Measurements from ENCODE around the gene ALG13. TPM values are rescaled to one million over a fixed set of nuclear protein-coding genes. Genes with fewer than 3 reads are reported as not detected.
"Not testable (repeated sequence)": the region's sequence is repeated elsewhere in the genome, so short reads cannot be mapped to it uniquely, and the experiment has no call there.

The ALG13 gene
- 36.2 TPM for polyA plus RNA-seq (2013, experiment 1 of 2)
- 34.0 TPM for polyA plus RNA-seq (2013, experiment 2 of 2)

GRCh38 chrX:111680988-111681779 is at the start of gene ALG13:
ALG13 (plus strand) TSS chrX:111681170; CDS start chrX:111681219, 49 bp downstream.
- H3K9me3 ChIP-seq (ENCODE audit: insufficient read depth, low read depth, low read length) = no peaks in the 10 kb centered on the region
- H3K4me3 ChIP-seq (ENCODE audit: low read length) = peak within 1 kb of the TSS; percentile 97
- peak within 1 kb of the TSS; percentile 100 for H3K27ac ChIP-seq (ENCODE audit: low read depth, low read length)
- H3K9ac ChIP-seq (ENCODE audit: low read depth, low read length) = peak within 1 kb of the TSS; percentile 99
- no peaks in the 10 kb centered on the region for H3K4me1 ChIP-seq (ENCODE audit: insufficient read depth, low read length)
- under 1% methylated on average over 69 of the region's 69 CpGs for WGBS
- H3K27me3 ChIP-seq (ENCODE audit: insufficient read depth, low read length) = no peaks in the 10 kb centered on the region
- peaks cover 34% of the 10 kb centered on the region for H3K36me3 ChIP-seq (ENCODE audit: insufficient read depth, low read length)

GRCh38 chrX:111634823-111635729 is 45.9 kb upstream of the ALG13 start:
- 100% methylated on average over 1 of the region's 1 CpG for WGBS
- Histone ChIP-seq H3K9ac (ENCODE audit: low read depth, low read length) (no peak overlapping the region), H3K27ac (ENCODE audit: low read depth, low read length) (no peak overlapping the region), H3K4me3 (ENCODE audit: low read length) (no peak overlapping the region), H3K4me1 (ENCODE audit: insufficient read depth, low read length) (no peaks in the 10 kb centered on the region), H3K9me3 (ENCODE audit: insufficient read depth, low read depth, low read length) (no peaks in the 10 kb centered on the region), H3K27me3 (ENCODE audit: insufficient read depth, low read length) (no peaks in the 10 kb centered on the region), H3K36me3 (ENCODE audit: insufficient read depth, low read length) (0 out of 2 replicates have a peak, but pooled peaks cover 2% of the 10 kb centered on the region)

GRCh38 chrX:111641969-111642368 is 39.0 kb upstream of the ALG13 start:
- H3K9me3 ChIP-seq (ENCODE audit: insufficient read depth, low read depth, low read length) = no peaks in the 10 kb centered on the region
- H3K27me3 ChIP-seq (ENCODE audit: insufficient read depth, low read length) = no peaks in the 10 kb centered on the region
- H3K36me3 ChIP-seq (ENCODE audit: insufficient read depth, low read length) = no peaks in the 10 kb centered on the region
- 88% methylated on average over 1 of the region's 3 CpGs for WGBS
- H3K4me3 ChIP-seq (ENCODE audit: low read length) = no peak overlapping the region
- no peak overlapping the region for H3K27ac ChIP-seq (ENCODE audit: low read depth, low read length)
- no peak overlapping the region for H3K9ac ChIP-seq (ENCODE audit: low read depth, low read length)
- H3K4me1 ChIP-seq (ENCODE audit: insufficient read depth, low read length) = no peaks in the 10 kb centered on the region

- H3K9ac ChIP-seq (ENCODE audit: low read depth, low read length); H3K27ac ChIP-seq (ENCODE audit: low read depth, low read length); H3K27me3 ChIP-seq (ENCODE audit: insufficient read depth, low read length); H3K4me1 ChIP-seq (ENCODE audit: insufficient read depth, low read length); H3K4me3 ChIP-seq (ENCODE audit: low read length); H3K36me3 ChIP-seq (ENCODE audit: insufficient read depth, low read length); H3K9me3 ChIP-seq (ENCODE audit: insufficient read depth, low read depth, low read length): not testable (repeated sequence)
- WGBS = 89% methylated on average over 3 of the region's 3 CpGs
Measured at GRCh38 chrX:111645165-111645564, 35.8 kb upstream of the ALG13 start.

GRCh38 chrX:111645607-111646006 is 35.4 kb upstream of the ALG13 start:
- no peak overlapping the region for H3K4me3 ChIP-seq (ENCODE audit: low read length)
- H3K9ac ChIP-seq (ENCODE audit: low read depth, low read length) = no peak overlapping the region
- H3K9me3 ChIP-seq (ENCODE audit: insufficient read depth, low read depth, low read length) = no peaks in the 10 kb centered on the region
- H3K27ac ChIP-seq (ENCODE audit: low read depth, low read length) = no peak overlapping the region
- no peaks in the 10 kb centered on the region for H3K27me3 ChIP-seq (ENCODE audit: insufficient read depth, low read length)
- H3K4me1 ChIP-seq (ENCODE audit: insufficient read depth, low read length) = no peaks in the 10 kb centered on the region
- H3K36me3 ChIP-seq (ENCODE audit: insufficient read depth, low read length) = no peaks in the 10 kb centered on the region

GRCh38 chrX:111646515-111646914 is 34.5 kb upstream of the ALG13 start:
- no peaks in the 10 kb centered on the region for H3K27me3 ChIP-seq (ENCODE audit: insufficient read depth, low read length)
- no peak overlapping the region for H3K27ac ChIP-seq (ENCODE audit: low read depth, low read length)
- no peak overlapping the region for H3K4me3 ChIP-seq (ENCODE audit: low read length)
- no peaks in the 10 kb centered on the region for H3K4me1 ChIP-seq (ENCODE audit: insufficient read depth, low read length)
- no peaks in the 10 kb centered on the region for H3K9me3 ChIP-seq (ENCODE audit: insufficient read depth, low read depth, low read length)
- H3K36me3 ChIP-seq (ENCODE audit: insufficient read depth, low read length) = no peaks in the 10 kb centered on the region
- WGBS = 100% methylated on average over 1 of the region's 1 CpG
- no peak overlapping the region for H3K9ac ChIP-seq (ENCODE audit: low read depth, low read length)

- H3K4me1 ChIP-seq (ENCODE audit: insufficient read depth, low read length) = no peaks in the 10 kb centered on the region
- no peaks in the 10 kb centered on the region for H3K9me3 ChIP-seq (ENCODE audit: insufficient read depth, low read depth, low read length)
- no peaks in the 10 kb centered on the region for H3K36me3 ChIP-seq (ENCODE audit: insufficient read depth, low read length)
- no peak overlapping the region for H3K4me3 ChIP-seq (ENCODE audit: low read length)
- no peaks in the 10 kb centered on the region for H3K27me3 ChIP-seq (ENCODE audit: insufficient read depth, low read length)
- no peak overlapping the region for H3K27ac ChIP-seq (ENCODE audit: low read depth, low read length)
- no peak overlapping the region for H3K9ac ChIP-seq (ENCODE audit: low read depth, low read length)
- WGBS = 91% methylated on average over 3 of the region's 3 CpGs
Measured at GRCh38 chrX:111648802-111649201, 32.2 kb upstream of the ALG13 start.

GRCh38 chrX:111649638-111650037 is 31.3 kb upstream of the ALG13 start:
- H3K4me3 ChIP-seq (ENCODE audit: low read length) = no peak overlapping the region
- H3K27ac ChIP-seq (ENCODE audit: low read depth, low read length) = no peak overlapping the region
- no peaks in the 10 kb centered on the region for H3K9me3 ChIP-seq (ENCODE audit: insufficient read depth, low read depth, low read length)
- no peaks in the 10 kb centered on the region for H3K4me1 ChIP-seq (ENCODE audit: insufficient read depth, low read length)
- 82% methylated on average over 1 of the region's 1 CpG for WGBS
- no peaks in the 10 kb centered on the region for H3K27me3 ChIP-seq (ENCODE audit: insufficient read depth, low read length)
- no peak overlapping the region for H3K9ac ChIP-seq (ENCODE audit: low read depth, low read length)
- no peaks in the 10 kb centered on the region for H3K36me3 ChIP-seq (ENCODE audit: insufficient read depth, low read length)

GRCh38 chrX:111650845-111651244 is 30.1 kb upstream of the ALG13 start:
- Histone ChIP-seq H3K27ac (ENCODE audit: low read depth, low read length) (no peak overlapping the region), H3K4me1 (ENCODE audit: insufficient read depth, low read length) (no peaks in the 10 kb centered on the region), H3K36me3 (ENCODE audit: insufficient read depth, low read length) (no peaks in the 10 kb centered on the region), H3K9ac (ENCODE audit: low read depth, low read length) (no peak overlapping the region), H3K4me3 (ENCODE audit: low read length) (no peak overlapping the region), H3K9me3 (ENCODE audit: insufficient read depth, low read depth, low read length) (no peaks in the 10 kb centered on the region), H3K27me3 (ENCODE audit: insufficient read depth, low read length) (no peaks in the 10 kb centered on the region)

- H3K27me3 ChIP-seq (ENCODE audit: insufficient read depth, low read length) = no peaks in the 10 kb centered on the region
- WGBS = 85% methylated on average over 3 of the region's 3 CpGs
- no peak overlapping the region for H3K27ac ChIP-seq (ENCODE audit: low read depth, low read length)
- H3K4me1 ChIP-seq (ENCODE audit: insufficient read depth, low read length) = no peaks in the 10 kb centered on the region
- H3K9me3 ChIP-seq (ENCODE audit: insufficient read depth, low read depth, low read length) = no peaks in the 10 kb centered on the region
- H3K9ac ChIP-seq (ENCODE audit: low read depth, low read length) = no peak overlapping the region
- no peak overlapping the region for H3K4me3 ChIP-seq (ENCODE audit: low read length)
- H3K36me3 ChIP-seq (ENCODE audit: insufficient read depth, low read length) = no peaks in the 10 kb centered on the region
Measured at GRCh38 chrX:111652719-111653118, 28.3 kb upstream of the ALG13 start.

- Histone ChIP-seq H3K36me3 (ENCODE audit: insufficient read depth, low read length) (no peaks in the 10 kb centered on the region), H3K4me1 (ENCODE audit: insufficient read depth, low read length) (no peaks in the 10 kb centered on the region), H3K9ac (ENCODE audit: low read depth, low read length) (no peak overlapping the region), H3K27ac (ENCODE audit: low read depth, low read length) (no peak overlapping the region), H3K27me3 (ENCODE audit: insufficient read depth, low read length) (no peaks in the 10 kb centered on the region), H3K9me3 (ENCODE audit: insufficient read depth, low read depth, low read length) (no peaks in the 10 kb centered on the region), H3K4me3 (ENCODE audit: low read length) (no peak overlapping the region)
- no CpG with 5 or more reads among the region's 1 CpG for WGBS
Measured at GRCh38 chrX:111661241-111661640, 19.7 kb upstream of the ALG13 start.
